ENCODE results near the gene GSTP1. TPM values are rescaled to one million over a fixed set of nuclear protein-coding genes. Genes with fewer than 3 reads are reported as not detected.

The GSTP1 gene
- total and polyA plus RNA-seq, 4 donors: 241 to 756 (median 473) TPM

- H3K36me3 ChIP-seq (ENCODE audit: control insufficient read depth, insufficient read depth, low read length): no peaks in the 10 kb centered on the region
- no peaks in the 10 kb centered on the region for H3K9me3 ChIP-seq (ENCODE audit: control insufficient read depth, insufficient read depth, low read length)
- H3K27me3 ChIP-seq (ENCODE audit: control insufficient read depth, insufficient read depth, low read length): no peaks in the 10 kb centered on the region
- H3K4me3 ChIP-seq (ENCODE audit: low read depth, low read length): no peak overlapping the region
- H3K4me1 ChIP-seq (ENCODE audit: control insufficient read depth, insufficient read depth, low read length): peaks cover 25% of the 10 kb centered on the region
- DNase-seq (ENCODE audit: low read depth in 4 of 6, low spot score in 6 of 6): no peak
- WGBS (ENCODE audit: insufficient coverage): 83% methylated on average over 12 of the region's 12 CpGs
- H3K27ac ChIP-seq (ENCODE audit: low read depth, low read length): no peak overlapping the region
Measured at GRCh38 chr11:67632175-67632981, 48.8 kb downstream of the GSTP1 start.

GRCh38 chr11:67632982-67633755, 49.6 kb downstream of the GSTP1 start:
- Histone ChIP-seq H3K4me1 (ENCODE audit: control insufficient read depth, insufficient read depth, low read length) (peaks cover 25% of the 10 kb centered on the region), H3K27me3 (ENCODE audit: control insufficient read depth, insufficient read depth, low read length) (no peaks in the 10 kb centered on the region), H3K9me3 (ENCODE audit: control insufficient read depth, insufficient read depth, low read length) (no peaks in the 10 kb centered on the region), H3K4me3 (ENCODE audit: low read depth, low read length) (no peak overlapping the region), H3K27ac (ENCODE audit: low read depth, low read length) (no peak overlapping the region), H3K36me3 (ENCODE audit: control insufficient read depth, insufficient read depth, low read length) (no peaks in the 10 kb centered on the region)
- no peak for DNase-seq (ENCODE audit: low read depth in 4 of 6, low spot score in 6 of 6)
- WGBS (ENCODE audit: insufficient coverage): 95% methylated on average over 29 of the region's 30 CpGs

- no peaks in the 10 kb centered on the region for H3K36me3 ChIP-seq (ENCODE audit: control insufficient read depth, insufficient read depth, low read length)
- H3K4me1 ChIP-seq (ENCODE audit: control insufficient read depth, insufficient read depth, low read length): peaks cover 24% of the 10 kb centered on the region
- 90% methylated on average over 20 of the region's 22 CpGs for WGBS (ENCODE audit: insufficient coverage)
- H3K4me3 ChIP-seq (ENCODE audit: low read depth, low read length): no peak overlapping the region
- H3K9me3 ChIP-seq (ENCODE audit: control insufficient read depth, insufficient read depth, low read length): no peaks in the 10 kb centered on the region
- no peak overlapping the region for H3K27ac ChIP-seq (ENCODE audit: low read depth, low read length)
- DNase-seq (ENCODE audit: low read depth in 4 of 6, low spot score in 6 of 6): no peak
- H3K27me3 ChIP-seq (ENCODE audit: control insufficient read depth, insufficient read depth, low read length): no peaks in the 10 kb centered on the region
Measured at GRCh38 chr11:67633758-67634365, 50.2 kb downstream of the GSTP1 start.

GRCh38 chr11:67634366-67635230, 51.0 kb downstream of the GSTP1 start:
- no peaks in the 10 kb centered on the region for H3K9me3 ChIP-seq (ENCODE audit: control insufficient read depth, insufficient read depth, low read length)
- H3K4me3 ChIP-seq (ENCODE audit: low read depth, low read length): no peak overlapping the region
- no peaks in the 10 kb centered on the region for H3K36me3 ChIP-seq (ENCODE audit: control insufficient read depth, insufficient read depth, low read length)
- no peak overlapping the region for H3K27ac ChIP-seq (ENCODE audit: low read depth, low read length)
- no peak for DNase-seq (ENCODE audit: low read depth in 4 of 6, low spot score in 6 of 6)
- 83% methylated on average over 20 of the region's 20 CpGs for WGBS (ENCODE audit: insufficient coverage)
- H3K27me3 ChIP-seq (ENCODE audit: control insufficient read depth, insufficient read depth, low read length): no peaks in the 10 kb centered on the region
- H3K4me1 ChIP-seq (ENCODE audit: control insufficient read depth, insufficient read depth, low read length): peaks cover 18% of the 10 kb centered on the region

GRCh38 chr11:67635231-67635521, 51.6 kb downstream of the GSTP1 start:
- no peak overlapping the region for H3K27ac ChIP-seq (ENCODE audit: low read depth, low read length)
- H3K4me1 ChIP-seq (ENCODE audit: control insufficient read depth, insufficient read depth, low read length): peaks cover 23% of the 10 kb centered on the region
- no peak overlapping the region for H3K4me3 ChIP-seq (ENCODE audit: low read depth, low read length)
- no peaks in the 10 kb centered on the region for H3K9me3 ChIP-seq (ENCODE audit: control insufficient read depth, insufficient read depth, low read length)
- H3K36me3 ChIP-seq (ENCODE audit: control insufficient read depth, insufficient read depth, low read length): no peaks in the 10 kb centered on the region
- WGBS (ENCODE audit: insufficient coverage): 93% methylated on average over 4 of the region's 4 CpGs
- H3K27me3 ChIP-seq (ENCODE audit: control insufficient read depth, insufficient read depth, low read length): no peaks in the 10 kb centered on the region
- no peak for DNase-seq (ENCODE audit: low read depth in 4 of 6, low spot score in 6 of 6)

Small RNA genes within 50 kb of the gene (small RNA-seq; reads per million reads assigned to genes)
- not detected for gene AP003385.3 (ENCODE audit: low replicate concordance)

Other genes starting within 250 kb of the GSTP1 start
- gene POLD4, start 230.3 kb upstream of the GSTP1 start, total RNA-seq: 10 to 100 TPM in 1 of 2 donors, 1 to 10 TPM in 1; 7.8 to 33.2 TPM
- 10 to 100 TPM; 18.0 to 34.8 TPM for gene POLD4, start 230.3 kb upstream of the GSTP1 start, polyA plus RNA-seq (ENCODE audit: insufficient read length in 2 of 2)
- under 1 TPM; 0.50 to 0.72 TPM for gene CLCF1, start 210.2 kb upstream of the GSTP1 start, total RNA-seq
- 1 to 10 TPM; 1.5 to 3.3 TPM for gene CLCF1, start 210.2 kb upstream of the GSTP1 start, polyA plus RNA-seq (ENCODE audit: insufficient read length in 2 of 2)
- gene RAD9A, start 191.8 kb upstream of the GSTP1 start, total RNA-seq: 10 to 100 TPM; 10.4 to 20.9 TPM
- 10 to 100 TPM; 31.4 to 43.5 TPM for gene RAD9A, start 191.8 kb upstream of the GSTP1 start, polyA plus RNA-seq (ENCODE audit: insufficient read length in 2 of 2)
- 100 to 1,000 TPM in 1 of 2 donors, 10 to 100 TPM in 1; 81.2 to 130 TPM for gene PPP1CA, start 182.0 kb upstream of the GSTP1 start, total RNA-seq
- 100 to 1,000 TPM; 115 to 119 TPM for gene PPP1CA, start 182.0 kb upstream of the GSTP1 start, polyA plus RNA-seq (ENCODE audit: insufficient read length in 2 of 2)
- 1 to 10 TPM in 1 of 2 donors, under 1 TPM in 1; 0.83 to 1.9 TPM for gene TBC1D10C, start 179.7 kb upstream of the GSTP1 start, total RNA-seq
- gene TBC1D10C, start 179.7 kb upstream of the GSTP1 start, polyA plus RNA-seq (ENCODE audit: insufficient read length in 2 of 2): 1 to 10 TPM; 2.1 to 5.7 TPM
- 10 to 100 TPM in 1 of 2 donors, 1 to 10 TPM in 1; 8.6 to 17.1 TPM for gene CARNS1, start 168.1 kb upstream of the GSTP1 start, total RNA-seq
- gene CARNS1, start 168.1 kb upstream of the GSTP1 start, polyA plus RNA-seq (ENCODE audit: insufficient read length in 2 of 2): 10 to 100 TPM; 34.2 to 38.6 TPM
- 10 to 100 TPM; 14.2 to 35.4 TPM for gene RPS6KB2, start 155.3 kb upstream of the GSTP1 start, total RNA-seq
- gene RPS6KB2, start 155.3 kb upstream of the GSTP1 start, polyA plus RNA-seq (ENCODE audit: insufficient read length in 2 of 2): 10 to 100 TPM; 38.3 to 46.7 TPM
- 1 to 10 TPM in 1 of 2 donors, under 1 TPM in 1; 0.40 to 1.6 TPM for gene PTPRCAP, start 146.1 kb upstream of the GSTP1 start, total RNA-seq
- 1 to 10 TPM; 1.9 to 3.0 TPM for gene PTPRCAP, start 146.1 kb upstream of the GSTP1 start, polyA plus RNA-seq (ENCODE audit: insufficient read length in 2 of 2)
- 10 to 100 TPM; 27.8 to 64.1 TPM for gene CORO1B, start 140.3 kb upstream of the GSTP1 start, total RNA-seq
- 10 to 100 TPM; 57.7 to 58.2 TPM for gene CORO1B, start 140.3 kb upstream of the GSTP1 start, polyA plus RNA-seq (ENCODE audit: insufficient read length in 2 of 2)
- gene GPR152, start 131.1 kb upstream of the GSTP1 start, total RNA-seq: not detected
- not detected for gene GPR152, start 131.1 kb upstream of the GSTP1 start, polyA plus RNA-seq (ENCODE audit: insufficient read length in 2 of 2)
- under 1 TPM; 0.30 to 0.39 TPM for gene CABP4, start 128.5 kb upstream of the GSTP1 start, total RNA-seq
- under 1 TPM; 0.53 to 0.67 TPM for gene CABP4, start 128.5 kb upstream of the GSTP1 start, polyA plus RNA-seq (ENCODE audit: insufficient read length in 2 of 2)
- 10 to 100 TPM; 14.9 to 19.7 TPM for gene TMEM134, start 114.6 kb upstream of the GSTP1 start, total RNA-seq
- gene TMEM134, start 114.6 kb upstream of the GSTP1 start, polyA plus RNA-seq (ENCODE audit: insufficient read length in 2 of 2): 10 to 100 TPM; 48.8 to 69.0 TPM
- gene AIP, start 100.8 kb upstream of the GSTP1 start, total RNA-seq: 10 to 100 TPM; 47.0 to 77.4 TPM
- 10 to 100 TPM; 64.5 to 65.7 TPM for gene AIP, start 100.8 kb upstream of the GSTP1 start, polyA plus RNA-seq (ENCODE audit: insufficient read length in 2 of 2)
- gene PITPNM1, start 78.4 kb upstream of the GSTP1 start, total RNA-seq: 10 to 100 TPM; 34.0 to 48.6 TPM
- 100 to 1,000 TPM; 101 to 118 TPM for gene PITPNM1, start 78.4 kb upstream of the GSTP1 start, polyA plus RNA-seq (ENCODE audit: insufficient read length in 2 of 2)
- gene CDK2AP2, start 75.7 kb upstream of the GSTP1 start, total RNA-seq: 10 to 100 TPM in 1 of 2 donors, 1 to 10 TPM in 1; 8.7 to 27.5 TPM
- gene CDK2AP2, start 75.7 kb upstream of the GSTP1 start, polyA plus RNA-seq (ENCODE audit: insufficient read length in 2 of 2): 10 to 100 TPM; 51.1 to 53.2 TPM
- under 1 TPM in 1 of 2 donors, not detected in 1; 0.22 TPM for gene CABP2, start 60.4 kb upstream of the GSTP1 start, total RNA-seq
- gene CABP2, start 60.4 kb upstream of the GSTP1 start, polyA plus RNA-seq (ENCODE audit: insufficient read length in 2 of 2): not detected
- 100 to 1,000 TPM; 144 to 219 TPM for gene NDUFV1, start 23.1 kb downstream of the GSTP1 start, total RNA-seq
- gene NDUFV1, start 23.1 kb downstream of the GSTP1 start, polyA plus RNA-seq (ENCODE audit: insufficient read length in 2 of 2): 100 to 1,000 TPM; 243 to 292 TPM
- 1 to 10 TPM; 2.6 to 6.8 TPM for gene NUDT8, start 46.1 kb downstream of the GSTP1 start, total RNA-seq
- 1 to 10 TPM; 6.2 to 6.6 TPM for gene NUDT8, start 46.1 kb downstream of the GSTP1 start, polyA plus RNA-seq (ENCODE audit: insufficient read length in 2 of 2)
- gene TBX10, start 56.0 kb downstream of the GSTP1 start, total RNA-seq: not detected
- not detected for gene TBX10, start 56.0 kb downstream of the GSTP1 start, polyA plus RNA-seq (ENCODE audit: insufficient read length in 2 of 2)
- 1 to 10 TPM in 1 of 2 donors, under 1 TPM in 1; 0.79 to 3.5 TPM for gene ACY3, start 66.9 kb downstream of the GSTP1 start, total RNA-seq
- gene ACY3, start 66.9 kb downstream of the GSTP1 start, polyA plus RNA-seq (ENCODE audit: insufficient read length in 2 of 2): 1 to 10 TPM; 2.3 to 6.0 TPM
- gene ALDH3B2, start 90.8 kb downstream of the GSTP1 start, total RNA-seq: not detected
- gene ALDH3B2, start 90.8 kb downstream of the GSTP1 start, polyA plus RNA-seq (ENCODE audit: insufficient read length in 2 of 2): not detected

Measured in spinal cord (tissue), 10 donors.